Gastroesophageal sphincter (tissue), 4 donors: ENCODE measurements around the gene SCYGR3. TPM values are rescaled to one million over a fixed set of nuclear protein-coding genes. Genes with fewer than 3 reads are reported as not detected.

Source experiments
- ATAC-seq: fragments of 150-250 bp; one replicate; pipeline ENCODE4 v1.9.1; 2016; ENCODE audit warnings: mild to moderate bottlenecking, moderate library complexity
- H3K27ac ChIP-seq, 4 donors: fragments of 200-600 bp; sonication (generic) in 3 of 4; 1 replicate in 3 of 4; 2 replicates in 1 of 4; pipeline ENCODE4 v1.5.1; 2016 to 2019
- H3K27me3 ChIP-seq: fragments of 200-600 bp; sonication (generic); one replicate; pipeline ENCODE4 v1.5.1; 2019
- H3K36me3 ChIP-seq, 2 donors: fragments of 200-600 bp; sonication (generic); one replicate each; pipeline ENCODE4 v1.5.1; 2019; ENCODE audit warnings: control low read depth in 1 of 2
- H3K4me1 ChIP-seq, 3 donors: fragments of 200-600 bp; sonication (generic); 1 replicate in 2 of 3; 2 replicates in 1 of 3; pipeline ENCODE4 v1.5.1; 2016 to 2019; ENCODE audit warnings: control low read depth in 2 of 3
- H3K4me3 ChIP-seq, 2 donors: fragments of 200-600 bp; sonication (generic); one replicate each; pipeline ENCODE4 v1.5.1; 2019; ENCODE audit warnings: mild to moderate bottlenecking in 1 of 2, moderate library complexity in 1 of 2
- H3K9me3 ChIP-seq, 3 donors: fragments of 200-600 bp; sonication (generic); one replicate each; pipeline ENCODE4 v1.5.1; 2017 to 2019; ENCODE audit warnings: control low read depth in 2 of 3
- EP300 ChIP-seq: sonication (generic); formaldehyde crosslinking; IDR thresholded peaks from one replicate; pipeline ENCODE4 v1.6.1; 2017; ENCODE audit warnings: antibody characterized with exemption, mild to moderate bottlenecking
- POLR2A ChIP-seq, 2 donors: fragments of 450-650 bp; IDR thresholded peaks; one replicate each; pipeline ENCODE4 v1.6.1; 2017; ENCODE audit warnings: antibody characterized with exemption in 2 of 2, mild to moderate bottlenecking in 2 of 2, moderate library complexity in 1 of 2
- POLR2AphosphoS5 ChIP-seq: sonication (generic); formaldehyde crosslinking; IDR thresholded peaks from one replicate; pipeline ENCODE4 v1.6.1; 2017; ENCODE audit warnings: antibody characterized with exemption
- WGBS, 2 donors: methylation state at CpG; one replicate each; pipeline ENCODE4 v1.1.5; 2018; ENCODE audit warnings: low coverage in 1 of 2; 5-methylcytosine and 5-hydroxymethylcytosine counted together
- total RNA-seq, 4 donors: library from RNA; depleted of rRNA; stranded (reverse); fragments of >200 nt; gene quantifications; one replicate each; pipeline ENCODE4 v1.1.0, GENCODE V29; 2016
- TF ChIP-seq, protein P1 (sequence below), 4 experiments: fragments of 200-600 bp in 2 of 4; fragments of 450-650 bp in 2 of 4; sonication (generic) in 1 of 4; IDR thresholded peaks; one replicate each; pipeline ENCODE4 v1.5.1; 2017 to 2019; ENCODE audit warnings: antibody characterized with exemption in 4 of 4, mild to moderate bottlenecking in 2 of 4, moderate library complexity in 2 of 4

SCYGR3 gene
- total RNA-seq, 4 donors from 2014 or later, result not detected

DNA sequence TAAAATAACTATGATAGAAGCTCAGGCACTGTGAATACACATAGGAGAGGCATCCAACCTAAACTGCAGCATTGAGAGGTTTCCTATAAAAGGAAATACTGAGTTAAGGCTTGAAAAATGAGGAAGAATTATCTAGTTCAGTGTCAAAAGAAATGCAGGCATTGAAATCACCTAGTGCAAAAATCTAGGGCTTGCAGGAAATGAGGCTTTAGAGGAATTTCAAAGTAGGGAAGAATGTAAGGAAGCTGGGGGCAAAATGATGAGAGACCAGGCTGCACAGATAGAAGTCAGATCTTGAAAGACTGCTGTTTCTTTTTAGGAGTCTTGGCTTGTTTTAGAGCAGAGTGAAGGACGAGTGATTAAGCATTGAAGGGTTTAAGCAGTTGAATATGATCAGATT lies 44.0 kb downstream of the SCYGR3 start:
- 39 to 50% methylated on average over 1 of the region's 1 CpG for WGBS, 2 donors
- no peak for ATAC-seq

GRCh38 chr2:227568852-227569169 lies 45.8 kb downstream of the SCYGR3 start:
- H3K9me3 ChIP-seq, result no peaks in the 10 kb centered on the region
- WGBS, 2 donors, result 93 to 94% methylated on average over 2 of the region's 2 CpGs
- H3K4me3 ChIP-seq, result no peak overlapping the region
- no peak overlapping the region for H3K27ac ChIP-seq
- H3K4me1 ChIP-seq, result no peaks in the 10 kb centered on the region
- H3K36me3 ChIP-seq, result peaks cover 0 to 5% of the 10 kb centered on the region in 2 donors
- TF ChIP-seq POLR2A (IDR thresholded peaks at IDR 0.05) (no peak), EP300 (no peak), POLR2AphosphoS5 (no peak)
- TF ChIP-seq, protein P1, sequence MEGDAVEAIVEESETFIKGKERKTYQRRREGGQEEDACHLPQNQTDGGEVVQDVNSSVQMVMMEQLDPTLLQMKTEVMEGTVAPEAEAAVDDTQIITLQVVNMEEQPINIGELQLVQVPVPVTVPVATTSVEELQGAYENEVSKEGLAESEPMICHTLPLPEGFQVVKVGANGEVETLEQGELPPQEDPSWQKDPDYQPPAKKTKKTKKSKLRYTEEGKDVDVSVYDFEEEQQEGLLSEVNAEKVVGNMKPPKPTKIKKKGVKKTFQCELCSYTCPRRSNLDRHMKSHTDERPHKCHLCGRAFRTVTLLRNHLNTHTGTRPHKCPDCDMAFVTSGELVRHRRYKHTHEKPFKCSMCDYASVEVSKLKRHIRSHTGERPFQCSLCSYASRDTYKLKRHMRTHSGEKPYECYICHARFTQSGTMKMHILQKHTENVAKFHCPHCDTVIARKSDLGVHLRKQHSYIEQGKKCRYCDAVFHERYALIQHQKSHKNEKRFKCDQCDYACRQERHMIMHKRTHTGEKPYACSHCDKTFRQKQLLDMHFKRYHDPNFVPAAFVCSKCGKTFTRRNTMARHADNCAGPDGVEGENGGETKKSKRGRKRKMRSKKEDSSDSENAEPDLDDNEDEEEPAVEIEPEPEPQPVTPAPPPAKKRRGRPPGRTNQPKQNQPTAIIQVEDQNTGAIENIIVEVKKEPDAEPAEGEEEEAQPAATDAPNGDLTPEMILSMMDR (IDR thresholded peaks at IDR 0.05), result no peak
- no peak for ATAC-seq
- no peaks in the 10 kb centered on the region for H3K27me3 ChIP-seq

More for the DNA sequence above, 44.0 kb downstream of the SCYGR3 start:
- no peak overlapping the region for H3K4me3 ChIP-seq
- H3K27me3 ChIP-seq, result no peaks in the 10 kb centered on the region
- no peaks in the 10 kb centered on the region for H3K4me1 ChIP-seq
- no peak for TF ChIP-seq POLR2AphosphoS5
- TF ChIP-seq, protein P1 (IDR thresholded peaks at IDR 0.05), result no peak
- TF ChIP-seq EP300, result no peak
- no peak for TF ChIP-seq POLR2A (IDR thresholded peaks at IDR 0.05)
- H3K9me3 ChIP-seq, result no peaks in the 10 kb centered on the region
- H3K36me3 ChIP-seq, result peaks cover 0 to 5% of the 10 kb centered on the region in 2 donors
- no peak overlapping the region for H3K27ac ChIP-seq

DNA sequence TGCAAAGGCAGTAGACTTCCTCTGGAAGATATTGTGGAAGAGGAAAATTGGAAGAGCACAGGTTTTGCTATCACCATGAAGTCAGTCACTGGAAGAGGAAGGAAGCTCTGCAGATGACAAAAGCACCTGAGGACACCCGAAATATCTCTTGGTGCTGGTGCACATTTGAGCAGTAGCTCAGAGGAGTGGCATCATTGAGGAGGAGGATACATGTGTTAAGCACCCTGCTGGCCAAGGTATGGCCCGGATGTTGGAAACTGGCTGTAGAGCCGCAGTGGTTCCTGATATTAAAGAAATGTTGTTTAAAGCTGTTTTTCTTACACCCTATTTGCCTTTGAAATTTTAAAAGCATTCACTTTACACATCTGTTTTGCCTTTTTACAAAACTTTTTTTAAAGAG lies 48.6 kb downstream of the SCYGR3 start:
- no peaks in the 10 kb centered on the region for H3K4me1 ChIP-seq
- WGBS, 2 donors, result 57 to 72% methylated on average over 3 of the region's 3 CpGs
- no peaks in the 10 kb centered on the region for H3K9me3 ChIP-seq
- ATAC-seq, result no peak
- H3K27me3 ChIP-seq, result no peaks in the 10 kb centered on the region
- no peak overlapping the region for H3K4me3 ChIP-seq
- H3K27ac ChIP-seq, result no peak overlapping the region
- TF ChIP-seq EP300 (no peak), POLR2A (IDR thresholded peaks at IDR 0.05) (no peak), POLR2AphosphoS5 (no peak)
- TF ChIP-seq, protein P1 (IDR thresholded peaks at IDR 0.05), result no peak
- H3K36me3 ChIP-seq, result peaks cover 0 to 5% of the 10 kb centered on the region in 2 donors

DNA sequence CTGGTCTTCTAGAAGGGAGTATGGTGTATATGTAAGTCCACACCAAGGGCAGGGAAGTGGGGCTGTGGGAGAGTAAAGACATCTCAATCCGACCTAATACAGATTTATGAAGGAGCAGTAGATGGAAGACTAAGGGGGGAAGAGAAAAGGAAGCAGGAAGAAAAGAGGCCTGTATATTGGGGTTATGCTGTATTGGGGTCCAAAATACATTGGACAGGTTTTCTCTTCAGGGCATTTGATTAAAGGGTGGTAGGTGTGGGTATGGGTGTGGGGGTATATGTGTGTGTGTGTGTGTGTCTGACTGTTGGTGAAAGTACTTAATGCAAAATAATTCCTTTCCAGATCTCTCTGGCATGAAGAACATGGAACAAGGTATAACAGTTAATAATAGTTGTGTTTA lies 49.6 kb downstream of the SCYGR3 start:
- no peak for ATAC-seq
- no peak overlapping the region for H3K4me3 ChIP-seq
- H3K36me3 ChIP-seq, result peaks cover 0 to 5% of the 10 kb centered on the region in 2 donors
- H3K27ac ChIP-seq, result no peak overlapping the region
- no peaks in the 10 kb centered on the region for H3K27me3 ChIP-seq
- H3K4me1 ChIP-seq, result no peaks in the 10 kb centered on the region
- TF ChIP-seq POLR2A (IDR thresholded peaks at IDR 0.05), result no peak
- 80 to 92% methylated on average over 1 of the region's 1 CpG for WGBS, 2 donors
- no peaks in the 10 kb centered on the region for H3K9me3 ChIP-seq

Other genes with a start within 250 kb of the SCYGR3 start
- gene TM4SF20, start 235.5 kb downstream of the SCYGR3 start, total RNA-seq, result not detected
- not detected for gene SCYGR1, start 226.9 kb downstream of the SCYGR3 start, total RNA-seq
- 10 to 100 TPM; 26.0 to 73.1 (median 53.0) TPM for gene AGFG1, start 142.7 kb downstream of the SCYGR3 start, total RNA-seq
- gene SCYGR2, start 15.9 kb downstream of the SCYGR3 start, total RNA-seq, result not detected
- gene SCYGR4, start 2.7 kb upstream of the SCYGR3 start, total RNA-seq, result under 1 TPM in 1 of 4 donors, not detected in 3; 0.62 TPM
- gene SCYGR5, start 52.0 kb upstream of the SCYGR3 start, total RNA-seq, result not detected
- gene SLC19A3, start 103.2 kb upstream of the SCYGR3 start, total RNA-seq, result 1 to 10 TPM in 2 of 4 donors, under 1 TPM in 1, not detected in 1; 0.69 to 3.5 (median 1.8) TPM
- gene SCYGR6, start 109.9 kb upstream of the SCYGR3 start, total RNA-seq, result not detected
- not detected for gene SCYGR7, start 113.5 kb upstream of the SCYGR3 start, total RNA-seq
- gene SCYGR8, start 131.1 kb upstream of the SCYGR3 start, total RNA-seq, result not detected
- gene CCL20, start 199.0 kb upstream of the SCYGR3 start, total RNA-seq, result 1 to 10 TPM in 1 of 4 donors, not detected in 3; 3.1 TPM